ENCODE measurements around the gene TMEM184C. TPM values are rescaled to one million over a fixed set of nuclear protein-coding genes. Genes with fewer than 3 reads are reported as not detected.

TMEM184C gene
- total RNA-seq, 4 donors from 2014 or later = 15.6 to 30.9 (median 20.7) TPM

DNA sequence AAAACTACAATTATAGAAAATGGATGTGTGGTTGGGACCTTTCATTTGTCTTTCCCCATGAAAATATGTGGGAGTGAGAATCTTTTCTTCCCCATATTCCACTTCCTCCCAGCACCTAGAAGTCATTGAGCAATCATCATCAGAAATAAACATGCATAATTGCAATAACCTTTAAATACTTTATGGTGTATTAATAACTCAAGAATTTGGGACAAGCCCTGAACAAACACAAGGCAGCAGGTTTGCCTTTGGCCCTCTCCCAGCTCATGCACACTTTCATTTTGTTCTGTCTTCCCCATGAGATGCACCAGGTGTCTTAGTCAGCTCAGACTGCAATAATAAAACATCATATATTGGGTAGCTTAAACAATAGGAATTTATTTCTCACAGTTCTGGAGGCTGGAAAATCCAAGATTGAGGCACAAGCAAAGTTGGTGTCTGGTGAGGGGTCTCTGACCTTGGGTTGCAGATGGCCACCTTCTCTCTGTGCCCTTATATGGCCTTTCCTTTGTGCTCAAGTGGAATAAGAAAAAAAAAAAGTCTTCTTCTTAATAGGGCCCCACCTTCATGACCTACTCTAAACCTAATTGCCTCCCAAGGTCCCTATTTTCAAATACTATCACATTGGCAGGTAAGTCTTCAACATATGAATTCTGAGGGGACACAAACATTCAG, 34.7 kb upstream of the TMEM184C start:
- no peak overlapping the region for H3K27ac ChIP-seq
- TF ChIP-seq, protein P1, sequence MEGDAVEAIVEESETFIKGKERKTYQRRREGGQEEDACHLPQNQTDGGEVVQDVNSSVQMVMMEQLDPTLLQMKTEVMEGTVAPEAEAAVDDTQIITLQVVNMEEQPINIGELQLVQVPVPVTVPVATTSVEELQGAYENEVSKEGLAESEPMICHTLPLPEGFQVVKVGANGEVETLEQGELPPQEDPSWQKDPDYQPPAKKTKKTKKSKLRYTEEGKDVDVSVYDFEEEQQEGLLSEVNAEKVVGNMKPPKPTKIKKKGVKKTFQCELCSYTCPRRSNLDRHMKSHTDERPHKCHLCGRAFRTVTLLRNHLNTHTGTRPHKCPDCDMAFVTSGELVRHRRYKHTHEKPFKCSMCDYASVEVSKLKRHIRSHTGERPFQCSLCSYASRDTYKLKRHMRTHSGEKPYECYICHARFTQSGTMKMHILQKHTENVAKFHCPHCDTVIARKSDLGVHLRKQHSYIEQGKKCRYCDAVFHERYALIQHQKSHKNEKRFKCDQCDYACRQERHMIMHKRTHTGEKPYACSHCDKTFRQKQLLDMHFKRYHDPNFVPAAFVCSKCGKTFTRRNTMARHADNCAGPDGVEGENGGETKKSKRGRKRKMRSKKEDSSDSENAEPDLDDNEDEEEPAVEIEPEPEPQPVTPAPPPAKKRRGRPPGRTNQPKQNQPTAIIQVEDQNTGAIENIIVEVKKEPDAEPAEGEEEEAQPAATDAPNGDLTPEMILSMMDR (IDR thresholded peaks at IDR 0.05 in 4 of 5, conservative IDR thresholded peaks at IDR 0.05 in 1 of 5) = no peak
- TF ChIP-seq POLR2A (IDR thresholded peaks at IDR 0.05) = no peak
- intact Hi-C loops (cut with DNase I; ENCODE audit: low total_unique reads) = no loop called here
- H3K9me3 ChIP-seq = no peaks in the 10 kb centered on the region
- ATAC-seq (no peak), DNase-seq (no peak)
- no peaks in the 10 kb centered on the region for H3K27me3 ChIP-seq
- in situ Hi-C loops (cut with MboI; ENCODE audit: low sequenced_read_pairs in 4 of 4) = loop anchor here in 3 of 4 donors (25.0 kb wide), 3 partner anchors 420 to 570 kb away; no protein-coding TSS in a partner anchor
- H3K4me1 ChIP-seq = no peaks in the 10 kb centered on the region
- no peaks in the 10 kb centered on the region for H3K36me3 ChIP-seq
- no peak overlapping the region for H3K4me3 ChIP-seq

DNA sequence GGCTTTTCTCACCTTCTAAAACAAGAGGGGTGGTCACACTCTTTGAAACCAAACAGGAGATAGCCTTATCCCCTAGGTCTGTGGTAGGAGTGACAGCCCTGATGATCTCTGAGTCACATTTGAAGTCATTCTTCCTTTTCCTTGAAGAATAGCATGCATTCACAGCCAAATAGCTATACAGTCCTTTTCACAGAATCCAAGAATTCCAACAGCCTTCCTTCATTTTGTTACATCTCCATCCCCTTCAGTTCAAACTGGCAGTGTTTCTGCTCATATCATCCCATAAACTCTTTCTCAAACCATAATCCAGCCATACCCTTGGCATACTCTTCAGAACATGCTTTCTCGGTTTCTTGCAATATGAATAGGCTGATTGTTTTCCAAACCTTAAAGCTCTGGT, 33.3 kb upstream of the TMEM184C start:
- Histone ChIP-seq H3K27me3 (no peaks in the 10 kb centered on the region), H3K4me1 (no peaks in the 10 kb centered on the region), H3K27ac (no peak overlapping the region), H3K36me3 (no peaks in the 10 kb centered on the region), H3K4me3 (no peak overlapping the region), H3K9me3 (no peaks in the 10 kb centered on the region)
- TF ChIP-seq POLR2A (IDR thresholded peaks at IDR 0.05) = no peak
- TF ChIP-seq, protein P1 (IDR thresholded peaks at IDR 0.05 in 4 of 5, conservative IDR thresholded peaks at IDR 0.05 in 1 of 5) = no peak
- no peak for ATAC-seq
- intact Hi-C loops (cut with DNase I; ENCODE audit: low total_unique reads) (no loop called here), in situ Hi-C loops (cut with MboI; ENCODE audit: low sequenced_read_pairs in 4 of 4) (loop anchor here in 3 of 4 donors (25.0 kb wide), 3 partner anchors 422 to 572 kb away; no protein-coding TSS in a partner anchor)
- DNase-seq = no peak

DNA sequence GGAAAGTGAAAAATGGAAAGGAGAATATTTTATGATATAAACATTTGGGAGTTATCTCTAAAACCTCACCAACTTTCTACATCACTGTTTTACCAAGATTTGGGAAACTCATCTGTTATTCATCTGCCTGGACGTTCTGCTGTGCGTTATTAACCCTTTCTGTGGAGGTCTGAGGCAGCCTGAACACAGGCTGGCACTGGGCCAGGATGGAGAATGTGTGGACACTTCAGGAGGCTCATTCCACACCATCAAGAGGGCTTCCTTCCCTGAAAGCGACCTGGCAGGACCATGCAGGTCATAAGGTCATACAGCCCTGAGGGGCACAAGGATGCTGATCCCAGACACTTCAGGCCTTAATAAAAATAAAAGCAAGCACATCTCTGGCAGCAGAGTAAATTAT, 31.2 kb upstream of the TMEM184C start:
- H3K27me3 ChIP-seq = no peaks in the 10 kb centered on the region
- in situ Hi-C loops (cut with MboI; ENCODE audit: low sequenced_read_pairs in 4 of 4) = loop anchor here in 3 of 4 donors (25.0 kb wide), 3 partner anchors 424 to 574 kb away; no protein-coding TSS in a partner anchor

DNA sequence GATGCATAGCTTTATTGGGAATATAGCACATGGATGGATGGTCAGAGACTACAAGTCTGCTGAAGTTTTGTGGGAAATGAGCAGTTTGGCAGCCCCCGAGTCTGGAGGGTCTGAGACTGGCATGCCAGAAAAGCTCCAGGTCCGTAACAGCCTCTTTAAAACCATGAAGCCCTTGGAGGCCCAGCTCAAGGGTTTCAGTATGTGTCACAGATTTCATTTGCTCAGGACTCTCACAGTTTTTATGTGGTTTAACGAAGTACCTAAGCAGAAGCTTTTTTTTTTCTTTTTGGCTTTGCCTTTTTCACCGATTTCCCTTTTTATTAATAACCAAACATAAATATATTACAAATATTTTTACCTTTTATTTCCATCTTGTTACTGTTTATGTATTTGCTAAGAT, 30.6 kb upstream of the TMEM184C start:
- TF ChIP-seq POLR2A (IDR thresholded peaks at IDR 0.05) = no peak
- TF ChIP-seq, protein P1 (IDR thresholded peaks at IDR 0.05 in 4 of 5, conservative IDR thresholded peaks at IDR 0.05 in 1 of 5) = no peak
- Histone ChIP-seq H3K4me3 (no peak overlapping the region), H3K27ac (no peak overlapping the region), H3K27me3 (no peaks in the 10 kb centered on the region), H3K4me1 (no peaks in the 10 kb centered on the region), H3K36me3 (no peaks in the 10 kb centered on the region), H3K9me3 (no peaks in the 10 kb centered on the region)
- in situ Hi-C loops (cut with MboI; ENCODE audit: low sequenced_read_pairs in 4 of 4) = loop anchor here in 3 of 4 donors (25.0 kb wide), 3 partner anchors 424 to 574 kb away; no protein-coding TSS in a partner anchor
- ATAC-seq = no peak
- DNase-seq = no peak
- intact Hi-C loops (cut with DNase I; ENCODE audit: low total_unique reads) = no loop called here

More for the DNA sequence above, 31.2 kb upstream of the TMEM184C start:
- H3K4me3 ChIP-seq = no peak overlapping the region
- no peaks in the 10 kb centered on the region for H3K36me3 ChIP-seq
- DNase-seq (no peak), ATAC-seq (no peak)
- intact Hi-C loops (cut with DNase I; ENCODE audit: low total_unique reads) = no loop called here
- H3K9me3 ChIP-seq = no peaks in the 10 kb centered on the region
- no peak overlapping the region for H3K27ac ChIP-seq
- no peaks in the 10 kb centered on the region for H3K4me1 ChIP-seq
- TF ChIP-seq, protein P1 (IDR thresholded peaks at IDR 0.05 in 4 of 5, conservative IDR thresholded peaks at IDR 0.05 in 1 of 5) = no peak
- TF ChIP-seq POLR2A (IDR thresholded peaks at IDR 0.05) = no peak

All from gastrocnemius medialis (tissue), 4 donors.